Stimulated activated CD8-positive, alpha-beta memory T cell treated with anti-CD3 and anti-CD28 coated beads, Interleukin-2, amount 100 ng/mL, for 48 hours (primary cell): ENCODE results near the gene ABCA1.
"Not testable (repeated sequence)": the region's sequence is repeated elsewhere in the genome, so short reads cannot be mapped to it uniquely, and the experiment has no call there.

ENCODE experiments used
- DNase-seq, 2 donors: peaks; one replicate each; pipeline ENCODE4 v3.0.0-alpha.2; 2020; ENCODE audit warnings: low read depth in 2 of 2

Gene ABCA1

GRCh38 chr9:104872656-104873488 is 55.1 kb downstream of the ABCA1 start:
- DNase-seq = no peak

- DNase-seq = no peak
Observed at GRCh38 chr9:104871961-104872527, 55.9 kb downstream of the ABCA1 start.

- DNase-seq = no peak
Observed at GRCh38 chr9:104869811-104870210, 58.1 kb downstream of the ABCA1 start.

GRCh38 chr9:104868687-104869404 is 59.1 kb downstream of the ABCA1 start:
- no peak for DNase-seq

GRCh38 chr9:104868303-104868686 is 59.7 kb downstream of the ABCA1 start:
- DNase-seq = no peak

GRCh38 chr9:104866191-104866590 is 61.8 kb downstream of the ABCA1 start:
- DNase-seq = no peak

- DNase-seq = no peak
Observed at GRCh38 chr9:104864675-104865104, 63.3 kb downstream of the ABCA1 start.

GRCh38 chr9:104863180-104863883 is 64.6 kb downstream of the ABCA1 start:
- peak in 1 of 2 donors; percentile 8 for DNase-seq

- no peak for DNase-seq
Observed at GRCh38 chr9:104861397-104861796, 66.6 kb downstream of the ABCA1 start.

GRCh38 chr9:104860263-104860662 is 67.7 kb downstream of the ABCA1 start:
- DNase-seq = no peak

- no peak for DNase-seq
Observed at GRCh38 chr9:104858846-104859245, 69.1 kb downstream of the ABCA1 start.

- no peak for DNase-seq
Observed at GRCh38 chr9:104858271-104858670, 69.7 kb downstream of the ABCA1 start.

- no peak for DNase-seq
Observed at GRCh38 chr9:104856413-104856941, 71.5 kb downstream of the ABCA1 start.

GRCh38 chr9:104855807-104856206 is 72.1 kb downstream of the ABCA1 start:
- no peak for DNase-seq

GRCh38 chr9:104855258-104855657 is 72.7 kb downstream of the ABCA1 start:
- DNase-seq = not testable (repeated sequence)

GRCh38 chr9:104854613-104855012 is 73.3 kb downstream of the ABCA1 start:
- no peak for DNase-seq

- no peak for DNase-seq
Observed at GRCh38 chr9:104853683-104854082, 74.3 kb downstream of the ABCA1 start.

- no peak for DNase-seq
Observed at GRCh38 chr9:104853159-104853558, 74.8 kb downstream of the ABCA1 start.

GRCh38 chr9:104851546-104851920 is 76.4 kb downstream of the ABCA1 start:
- DNase-seq = no peak

- DNase-seq = no peak
Observed at GRCh38 chr9:104850786-104851545, 77.0 kb downstream of the ABCA1 start.

- no peak for DNase-seq
Observed at GRCh38 chr9:104849023-104849422, 78.9 kb downstream of the ABCA1 start.
